Measurements from ENCODE around the gene FBXO36. TPM values are rescaled to one million over a fixed set of nuclear protein-coding genes. Genes with fewer than 3 reads are reported as not detected.

Gene FBXO36
- total RNA-seq, 4 donors from 2014 or later, result 0.64 to 2.2 (median 0.98) TPM

DNA sequence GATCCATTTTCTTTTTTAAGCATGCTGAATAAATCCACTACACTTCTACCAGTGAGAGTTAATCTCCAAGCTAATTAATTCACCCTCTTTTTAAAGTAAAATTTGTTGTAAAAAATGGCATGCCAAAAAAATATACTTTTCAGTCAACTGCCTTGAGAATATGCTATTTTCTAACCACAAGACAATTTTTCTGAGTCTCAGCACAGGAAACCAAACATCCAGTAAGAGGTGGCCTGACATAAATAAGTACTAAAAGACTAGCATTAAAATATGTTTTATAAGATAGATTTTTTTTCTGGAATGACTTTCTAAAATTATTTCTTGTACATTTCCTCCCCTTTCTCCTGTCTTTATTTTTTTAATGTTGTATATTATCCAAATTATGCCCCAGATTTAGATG, 2.9 kb downstream of the FBXO36 start:
- in situ Hi-C loops (cut with MboI; ENCODE audit: low sequenced_read_pairs in 4 of 4) (no loop called here), intact Hi-C loops (cut with DNase I; ENCODE audit: low total_unique reads) (no loop called here)
- no peaks in the 10 kb centered on the region for H3K36me3 ChIP-seq
- H3K9me3 ChIP-seq, result no peaks in the 10 kb centered on the region
- ATAC-seq (no peak), DNase-seq (no peak)
- H3K4me3 ChIP-seq, result no peak overlapping the region
- H3K27ac ChIP-seq, result no peak overlapping the region
- TF ChIP-seq, protein P1, sequence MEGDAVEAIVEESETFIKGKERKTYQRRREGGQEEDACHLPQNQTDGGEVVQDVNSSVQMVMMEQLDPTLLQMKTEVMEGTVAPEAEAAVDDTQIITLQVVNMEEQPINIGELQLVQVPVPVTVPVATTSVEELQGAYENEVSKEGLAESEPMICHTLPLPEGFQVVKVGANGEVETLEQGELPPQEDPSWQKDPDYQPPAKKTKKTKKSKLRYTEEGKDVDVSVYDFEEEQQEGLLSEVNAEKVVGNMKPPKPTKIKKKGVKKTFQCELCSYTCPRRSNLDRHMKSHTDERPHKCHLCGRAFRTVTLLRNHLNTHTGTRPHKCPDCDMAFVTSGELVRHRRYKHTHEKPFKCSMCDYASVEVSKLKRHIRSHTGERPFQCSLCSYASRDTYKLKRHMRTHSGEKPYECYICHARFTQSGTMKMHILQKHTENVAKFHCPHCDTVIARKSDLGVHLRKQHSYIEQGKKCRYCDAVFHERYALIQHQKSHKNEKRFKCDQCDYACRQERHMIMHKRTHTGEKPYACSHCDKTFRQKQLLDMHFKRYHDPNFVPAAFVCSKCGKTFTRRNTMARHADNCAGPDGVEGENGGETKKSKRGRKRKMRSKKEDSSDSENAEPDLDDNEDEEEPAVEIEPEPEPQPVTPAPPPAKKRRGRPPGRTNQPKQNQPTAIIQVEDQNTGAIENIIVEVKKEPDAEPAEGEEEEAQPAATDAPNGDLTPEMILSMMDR (IDR thresholded peaks at IDR 0.05 in 4 of 5, conservative IDR thresholded peaks at IDR 0.05 in 1 of 5), result no peak
- no peak for TF ChIP-seq POLR2A (IDR thresholded peaks at IDR 0.05)
- H3K27me3 ChIP-seq, result no peaks in the 10 kb centered on the region
- H3K4me1 ChIP-seq, result peaks cover 12 to 14% of the 10 kb centered on the region in 2 donors

DNA sequence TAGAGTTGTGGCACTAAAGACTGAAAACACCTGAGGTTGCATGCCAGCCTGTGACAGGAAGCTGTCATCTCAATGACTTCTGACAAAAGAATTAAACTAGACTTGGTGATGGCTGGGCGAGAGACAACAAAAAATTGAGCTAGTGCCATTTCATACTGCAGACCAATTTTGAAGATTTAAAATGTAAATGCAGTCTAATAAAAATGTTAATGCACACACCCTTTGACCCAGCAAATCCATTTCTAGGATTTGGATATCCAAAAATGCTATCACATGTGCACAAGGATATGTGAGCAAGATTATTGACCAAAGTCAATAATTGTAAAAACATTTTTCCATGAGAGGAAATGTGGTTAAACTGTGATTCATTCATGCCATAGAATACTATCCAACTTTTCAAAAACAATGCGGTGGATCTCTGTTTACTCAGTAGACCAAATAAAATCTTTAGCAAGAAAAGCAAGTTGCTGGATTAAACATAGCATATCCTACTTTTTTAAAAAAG, 5.6 kb downstream of the FBXO36 start:
- in situ Hi-C loops (cut with MboI; ENCODE audit: low sequenced_read_pairs in 4 of 4), result no loop called here

DNA sequence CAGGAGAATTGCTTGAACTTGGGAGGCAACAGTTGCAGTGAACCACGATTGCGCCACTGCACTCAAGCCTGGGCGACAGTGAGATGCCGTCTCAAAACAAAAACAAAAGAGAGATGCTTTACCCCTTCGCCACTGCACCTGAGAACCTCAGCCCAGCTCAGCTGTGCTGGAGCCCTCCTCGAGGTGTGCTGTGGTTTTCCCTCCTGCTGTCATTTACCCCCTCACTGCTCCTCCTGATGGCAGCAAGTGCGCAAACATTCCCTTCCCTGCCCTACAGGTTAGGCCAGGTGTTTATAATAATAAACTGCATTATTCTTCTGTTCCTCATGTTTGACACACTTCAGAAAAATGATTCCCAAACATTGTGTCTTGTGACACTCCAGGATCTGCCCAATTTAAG, 8.4 kb downstream of the FBXO36 start:
- H3K4me1 ChIP-seq, result no peaks in the 10 kb centered on the region
- no peak overlapping the region for H3K4me3 ChIP-seq
- in situ Hi-C loops (cut with MboI; ENCODE audit: low sequenced_read_pairs in 4 of 4), result no loop called here
- ATAC-seq (no peak), DNase-seq (no peak)
- no peaks in the 10 kb centered on the region for H3K27me3 ChIP-seq
- intact Hi-C loops (cut with DNase I; ENCODE audit: low total_unique reads), result no loop called here
- H3K27ac ChIP-seq, result no peak overlapping the region
- no peaks in the 10 kb centered on the region for H3K36me3 ChIP-seq
- no peaks in the 10 kb centered on the region for H3K9me3 ChIP-seq
- TF ChIP-seq, protein P1 (IDR thresholded peaks at IDR 0.05 in 4 of 5, conservative IDR thresholded peaks at IDR 0.05 in 1 of 5), result no peak
- no peak for TF ChIP-seq POLR2A (IDR thresholded peaks at IDR 0.05)

More for the DNA sequence above, 5.6 kb downstream of the FBXO36 start:
- DNase-seq, result no peak
- ATAC-seq, result no peak
- TF ChIP-seq POLR2A (IDR thresholded peaks at IDR 0.05), result no peak
- TF ChIP-seq, protein P1 (IDR thresholded peaks at IDR 0.05 in 4 of 5, conservative IDR thresholded peaks at IDR 0.05 in 1 of 5), result no peak
- H3K4me1 ChIP-seq, result peaks cover 7 to 8% of the 10 kb centered on the region in 2 donors
- no peak overlapping the region for H3K4me3 ChIP-seq
- no peak overlapping the region for H3K27ac ChIP-seq
- H3K27me3 ChIP-seq, result no peaks in the 10 kb centered on the region
- no peaks in the 10 kb centered on the region for H3K9me3 ChIP-seq
- no peaks in the 10 kb centered on the region for H3K36me3 ChIP-seq
- intact Hi-C loops (cut with DNase I; ENCODE audit: low total_unique reads), result no loop called here

DNA sequence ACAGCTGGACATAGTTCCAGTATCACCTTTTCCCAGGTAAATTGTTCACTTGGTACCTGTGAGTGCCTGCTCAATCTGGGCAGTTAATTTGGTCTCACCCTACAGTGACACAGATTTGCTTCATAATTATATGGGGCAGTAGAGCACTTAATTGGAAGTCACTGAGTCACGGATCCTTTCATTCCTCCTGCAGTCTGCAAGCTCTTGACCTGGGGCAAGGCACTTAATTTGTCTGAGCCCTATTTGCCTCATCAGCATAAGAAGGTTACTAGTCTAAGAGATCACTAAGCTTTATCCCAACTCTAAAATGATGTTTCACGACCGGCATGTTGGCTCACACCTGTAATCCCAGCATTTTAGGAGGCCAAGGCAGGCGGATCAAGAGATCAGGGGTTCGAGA, 8.9 kb downstream of the FBXO36 start:
- Histone ChIP-seq H3K4me1 (no peaks in the 10 kb centered on the region), H3K4me3 (no peak overlapping the region), H3K36me3 (no peaks in the 10 kb centered on the region), H3K27ac (no peak overlapping the region), H3K27me3 (no peaks in the 10 kb centered on the region), H3K9me3 (no peaks in the 10 kb centered on the region)
- in situ Hi-C loops (cut with MboI; ENCODE audit: low sequenced_read_pairs in 4 of 4), result no loop called here
- DNase-seq (no peak), ATAC-seq (no peak)
- intact Hi-C loops (cut with DNase I; ENCODE audit: low total_unique reads), result no loop called here
- TF ChIP-seq, protein P1 (IDR thresholded peaks at IDR 0.05 in 4 of 5, conservative IDR thresholded peaks at IDR 0.05 in 1 of 5), result no peak
- TF ChIP-seq POLR2A (IDR thresholded peaks at IDR 0.05), result no peak

DNA sequence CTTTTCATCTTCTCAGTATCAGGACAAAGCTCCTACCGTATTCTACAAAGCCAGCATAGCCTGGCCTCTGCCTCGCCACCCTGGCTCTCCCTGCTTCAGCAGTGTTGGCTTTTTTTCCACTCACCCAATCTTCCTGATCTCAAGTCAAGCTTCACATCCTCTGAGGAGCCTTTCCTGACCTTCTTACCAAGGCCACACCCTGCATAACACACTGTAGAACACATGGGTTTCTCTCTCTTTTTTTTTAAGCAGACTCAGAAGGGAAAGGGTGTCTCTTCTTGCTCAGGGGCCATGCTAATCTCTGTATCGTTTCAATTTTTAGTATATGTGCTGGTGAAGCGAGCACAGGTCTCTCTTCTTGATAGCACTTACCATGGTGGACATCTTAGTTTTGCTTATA, 15.2 kb downstream of the FBXO36 start:
- ATAC-seq (no peak), DNase-seq (no peak)
- intact Hi-C loops (cut with DNase I; ENCODE audit: low total_unique reads), result no loop called here
- TF ChIP-seq, protein P1 (IDR thresholded peaks at IDR 0.05 in 4 of 5, conservative IDR thresholded peaks at IDR 0.05 in 1 of 5), result no peak
- no peak for TF ChIP-seq POLR2A (IDR thresholded peaks at IDR 0.05)
- H3K4me1 ChIP-seq, result no peaks in the 10 kb centered on the region
- H3K9me3 ChIP-seq, result no peaks in the 10 kb centered on the region
- in situ Hi-C loops (cut with MboI; ENCODE audit: low sequenced_read_pairs in 4 of 4), result no loop called here
- no peaks in the 10 kb centered on the region for H3K27me3 ChIP-seq
- no peak overlapping the region for H3K4me3 ChIP-seq
- no peak overlapping the region for H3K27ac ChIP-seq
- H3K36me3 ChIP-seq, result no peaks in the 10 kb centered on the region

Measured in gastrocnemius medialis (tissue), 4 donors.